PC-3 (cell line): ENCODE results near the gene DUSP5. TPM values are rescaled to one million over a fixed set of nuclear protein-coding genes. Genes with fewer than 3 reads are reported as not detected.
A peak's percentile ranks its signal among the peaks of the same experiment; 100 is the strongest.

ENCODE experiments used
- ATAC-seq: fragments of 200-7000 bp; cut with Tn5 transposase; 2 replicates; pipeline ENCODE4 v1.9.1; 2020; ENCODE audit warnings: mild to moderate bottlenecking, moderate library complexity
- BruUV-seq: library from RNA; stranded (reverse); fragments of 400-500 nt; replicated peaks from 2 replicates; lab custom pipeline; 2021; lab: Mats Ljungman, UMichigan
- CTCF ChIA-PET: fragments of 300-600 bp; sonication (Branson Sonifier 250); formaldehyde crosslinking; loops from one replicate; lab custom pipeline; 2022; ENCODE audit warnings: antibody characterized with exemption; lab: Charles Lee
- POLR2A ChIA-PET: fragments of 300-600 bp; sonication (Branson Sonifier 250); formaldehyde crosslinking; loops from one replicate; lab custom pipeline; 2022; ENCODE audit warnings: antibody characterized with exemption; ENCODE audit not compliant: unreplicated experiment; lab: Charles Lee
- DNase-seq: peaks from one replicate; pipeline ENCODE4 v3.0.0-alpha.2; 2015
- H2AFZ ChIP-seq: fragments of 300-600 bp; sonication (generic); 2 replicates; pipeline ENCODE4 v1.6.0; 2016; ENCODE audit warnings: antibody characterized with exemption, low read length
- H3F3A ChIP-seq: fragments of 300-600 bp; sonication (generic); one replicate; pipeline ENCODE4 v1.6.0; 2017; ENCODE audit warnings: antibody characterized with exemption, low read length, control low read depth, mild to moderate bottlenecking; ENCODE audit not compliant: unreplicated experiment
- H3K27ac ChIP-seq: fragments of 300-600 bp; sonication (generic); 2 replicates; pipeline ENCODE4 v1.5.1; 2016; ENCODE audit warnings: mild to moderate bottlenecking, low read length
- H3K27me3 ChIP-seq: fragments of 300-600 bp; sonication (generic); 2 replicates; pipeline ENCODE4 v1.6.1; 2016; ENCODE audit warnings: low read length, mixed read lengths
- H3K36me3 ChIP-seq: fragments of 300-600 bp; sonication (generic); 2 replicates; pipeline ENCODE4 v1.6.1; 2016; ENCODE audit warnings: low read depth, mixed run types, low read length, mixed read lengths
- H3K4me1 ChIP-seq: fragments of 300-600 bp; sonication (generic); 2 replicates; pipeline ENCODE4 v1.5.1; 2016; ENCODE audit warnings: low read length; ENCODE audit not compliant: insufficient read depth
- H3K4me2 ChIP-seq: fragments of 300-600 bp; sonication (generic); 2 replicates; pipeline ENCODE4 v1.6.0; 2016; ENCODE audit warnings: low read length
- H3K4me3 ChIP-seq: fragments of 300-600 bp; sonication (generic); 2 replicates; pipeline ENCODE4 v1.5.1; 2016; ENCODE audit warnings: mild to moderate bottlenecking, low read length, mixed read lengths
- H3K79me2 ChIP-seq: fragments of 300-600 bp; sonication (generic); 2 replicates; pipeline ENCODE4 v1.6.1; 2017; ENCODE audit warnings: low read length, mixed read lengths
- H3K9ac ChIP-seq: fragments of 300-600 bp; sonication (generic); 2 replicates; pipeline ENCODE4 v1.6.0; 2016; ENCODE audit warnings: mild to moderate bottlenecking, low read length
- H3K9me2 ChIP-seq: fragments of 300-600 bp; sonication (generic); replicated peaks from 2 replicates; pipeline ENCODE4 v1.6.1; 2016; ENCODE audit warnings: mixed run types, low read length, mixed read lengths
- H3K9me3 ChIP-seq: fragments of 300-600 bp; sonication (generic); 2 replicates; pipeline ENCODE4 v1.6.1; 2016; ENCODE audit warnings: low read length, mixed read lengths
- H4K20me1 ChIP-seq: fragments of 300-600 bp; sonication (generic); 2 replicates; pipeline ENCODE4 v1.6.1; 2016; ENCODE audit warnings: low read length, mixed read lengths
- EZH2 ChIP-seq: fragments of 300-600 bp; sonication (generic); IDR thresholded peaks from one replicate; pipeline ENCODE4 v1.6.1; 2017; ENCODE audit warnings: antibody characterized with exemption, mild to moderate bottlenecking, low read length; ENCODE audit not compliant: unreplicated experiment
- EZH2phosphoT487 ChIP-seq: fragments of 300-600 bp; sonication (generic); IDR thresholded peaks from 2 replicates; pipeline ENCODE4 v1.6.1; 2018; ENCODE audit warnings: mild to moderate bottlenecking, antibody characterized with exemption, low read length, borderline replicate concordance
- intact Hi-C: fragments of 100-400 bp; cut with micrococcal nuclease; formaldehyde crosslinking; loops from 2 replicates; pipeline ENCODE4 v1.9.0; 2023
- total RNA-seq: library from RNA; depleted of rRNA; stranded (reverse); fragments of >200 nt; gene quantifications from 2 replicates; pipeline ENCODE4 v1.2.3, GENCODE V29; 2014
- TF ChIP-seq, protein P1 (sequence below): fragments of 300-600 bp; sonication (generic); conservative IDR thresholded peaks from 2 replicates; pipeline ENCODE4 v1.5.1; 2017; ENCODE audit warnings: antibody characterized with exemption, low read depth, mild to moderate bottlenecking, low read length

The DUSP5 gene
- total RNA-seq, 1 experiment from 2014 or later = 206 TPM

DNA sequence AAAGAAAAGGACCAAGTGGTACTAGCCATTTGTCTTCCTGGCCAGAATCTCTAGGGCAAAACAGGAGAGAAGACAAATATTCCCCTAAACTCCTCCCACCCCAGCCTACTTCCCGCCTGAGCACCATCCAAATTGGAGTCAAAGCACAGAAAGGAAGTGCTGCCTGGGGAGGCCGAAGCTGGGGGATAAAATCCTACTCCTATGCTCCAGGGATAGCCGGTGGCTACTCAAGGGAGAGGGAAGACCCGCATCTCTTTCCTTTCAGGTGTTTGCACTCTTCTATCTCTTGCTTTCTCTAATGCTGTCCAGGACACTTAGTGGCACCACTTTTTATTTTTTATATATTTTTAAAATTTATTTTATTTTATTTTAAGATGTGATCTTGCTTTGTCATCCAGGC, 7.1 kb upstream of the DUSP5 start:
- Histone ChIP-seq H2AFZ (no peak overlapping the region), H3K36me3 (no peaks in the 10 kb centered on the region), H3K4me1 (peaks cover 45% of the 10 kb centered on the region), H3K9me2 (no peaks in the 10 kb centered on the region), H4K20me1 (no peaks in the 10 kb centered on the region), H3K9me3 (no peaks in the 10 kb centered on the region), H3F3A (peaks cover 3% of the 10 kb centered on the region), H3K27me3 (no peaks in the 10 kb centered on the region), H3K79me2 (peaks cover 3% of the 10 kb centered on the region), H3K4me3 (no peak overlapping the region), H3K9ac (no peak overlapping the region), H3K4me2 (no peak overlapping the region), H3K27ac (peak overlapping the region; percentile 59)
- TF ChIP-seq, protein P1, sequence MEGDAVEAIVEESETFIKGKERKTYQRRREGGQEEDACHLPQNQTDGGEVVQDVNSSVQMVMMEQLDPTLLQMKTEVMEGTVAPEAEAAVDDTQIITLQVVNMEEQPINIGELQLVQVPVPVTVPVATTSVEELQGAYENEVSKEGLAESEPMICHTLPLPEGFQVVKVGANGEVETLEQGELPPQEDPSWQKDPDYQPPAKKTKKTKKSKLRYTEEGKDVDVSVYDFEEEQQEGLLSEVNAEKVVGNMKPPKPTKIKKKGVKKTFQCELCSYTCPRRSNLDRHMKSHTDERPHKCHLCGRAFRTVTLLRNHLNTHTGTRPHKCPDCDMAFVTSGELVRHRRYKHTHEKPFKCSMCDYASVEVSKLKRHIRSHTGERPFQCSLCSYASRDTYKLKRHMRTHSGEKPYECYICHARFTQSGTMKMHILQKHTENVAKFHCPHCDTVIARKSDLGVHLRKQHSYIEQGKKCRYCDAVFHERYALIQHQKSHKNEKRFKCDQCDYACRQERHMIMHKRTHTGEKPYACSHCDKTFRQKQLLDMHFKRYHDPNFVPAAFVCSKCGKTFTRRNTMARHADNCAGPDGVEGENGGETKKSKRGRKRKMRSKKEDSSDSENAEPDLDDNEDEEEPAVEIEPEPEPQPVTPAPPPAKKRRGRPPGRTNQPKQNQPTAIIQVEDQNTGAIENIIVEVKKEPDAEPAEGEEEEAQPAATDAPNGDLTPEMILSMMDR = no peak
- TF ChIP-seq EZH2phosphoT487 = no peak
- no peak for TF ChIP-seq EZH2
- ChIA-PET CTCF (no interaction called here), POLR2A (interaction anchor here (0.6 kb wide), 1 partner anchor 13 kb away, joined by 3 read pairs; no protein-coding TSS in a partner anchor)
- intact Hi-C loops = no loop called here
- no peak for DNase-seq
- no peak for ATAC-seq
- BruUV-seq = no TSS peak

DNA sequence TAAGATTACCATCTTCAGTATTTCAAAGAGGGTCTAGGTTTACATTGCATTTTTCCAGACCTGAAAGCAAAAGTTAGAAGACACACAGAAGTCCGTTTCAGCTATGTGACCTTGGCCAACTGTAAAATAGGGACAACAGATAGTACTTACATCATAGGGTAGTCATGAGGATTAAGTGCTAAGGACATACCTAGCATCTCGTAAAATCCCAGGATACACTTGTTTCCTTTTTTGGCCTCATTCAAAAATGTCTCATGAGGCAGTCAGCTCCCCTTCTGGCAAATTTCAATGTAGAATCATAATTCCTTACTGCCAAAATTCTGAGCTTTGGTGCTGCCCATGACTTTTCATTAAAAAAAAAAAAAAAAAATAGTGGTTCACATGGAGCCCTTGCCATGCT, 6.4 kb upstream of the DUSP5 start:
- no peaks in the 10 kb centered on the region for H3K9me2 ChIP-seq
- no TSS peak for BruUV-seq
- H3K9ac ChIP-seq = no peak overlapping the region
- intact Hi-C loops = no loop called here
- peak; percentile 11 for ATAC-seq
- H2AFZ ChIP-seq = no peak overlapping the region
- no peaks in the 10 kb centered on the region for H3K36me3 ChIP-seq
- POLR2A ChIA-PET = interaction anchor here (0.6 to 1.1 kb wide), 7 partner anchors 11 to 222 kb away, joined by 3 to 7 read pairs (median 3); no protein-coding TSS in a partner anchor
- CTCF ChIA-PET = interaction anchor here (0.6 to 0.7 kb wide), 2 partner anchors 17 to 74 kb away, joined by 5 to 6 read pairs; no protein-coding TSS in a partner anchor
- no peaks in the 10 kb centered on the region for H3K27me3 ChIP-seq
- H3K9me3 ChIP-seq = no peaks in the 10 kb centered on the region
- H3K79me2 ChIP-seq = peaks cover 10% of the 10 kb centered on the region
- H3K4me2 ChIP-seq = peak overlapping the region; percentile 26
- H3K4me1 ChIP-seq = peaks cover 50% of the 10 kb centered on the region
- peak; percentile 72 for DNase-seq
- no peak overlapping the region for H3K4me3 ChIP-seq
- TF ChIP-seq, protein P1 = no peak
- TF ChIP-seq EZH2phosphoT487 = no peak
- no peak for TF ChIP-seq EZH2
- H4K20me1 ChIP-seq = no peaks in the 10 kb centered on the region
- H3K27ac ChIP-seq = peak overlapping the region; percentile 61
- H3F3A ChIP-seq = peaks cover 3% of the 10 kb centered on the region

DNA sequence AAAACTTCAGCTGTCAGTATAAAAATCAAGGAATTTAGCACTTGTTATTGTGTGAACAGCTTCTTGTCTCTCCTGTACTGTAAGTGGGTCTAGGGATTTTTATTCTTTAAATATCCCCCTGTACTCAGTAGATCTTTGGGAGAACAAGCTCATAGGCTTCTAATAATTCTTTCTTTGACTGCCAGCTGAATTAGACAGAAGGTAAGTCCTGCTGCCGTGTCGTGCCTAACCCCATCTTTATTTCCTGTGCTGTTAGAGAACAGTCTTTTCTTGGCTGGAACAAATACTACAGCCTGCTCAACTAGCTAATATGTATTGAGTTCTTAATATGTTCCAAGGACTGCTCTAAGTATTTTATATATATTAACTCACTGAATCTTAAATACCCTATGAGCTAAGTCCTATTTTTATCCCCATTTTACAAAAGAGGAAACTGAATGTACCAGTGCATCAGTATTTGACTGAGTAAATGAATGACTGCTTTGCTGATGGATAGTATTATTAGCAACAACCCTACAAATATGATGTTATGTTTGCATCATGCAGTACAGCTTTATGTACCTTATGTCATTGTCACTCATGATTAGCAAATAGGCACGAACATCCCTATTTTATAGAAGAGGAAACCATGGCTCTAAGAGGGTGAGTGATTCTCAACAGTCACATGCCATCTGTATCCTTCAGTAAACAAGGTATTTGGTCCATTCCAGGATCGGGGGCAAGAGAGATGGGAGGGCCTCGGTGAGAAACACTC, 5.5 kb upstream of the DUSP5 start:
- BruUV-seq = no TSS peak
- ATAC-seq (no peak), DNase-seq (no peak)
- Histone ChIP-seq H3K9me2 (no peaks in the 10 kb centered on the region), H3K27ac (peak overlapping the region; percentile 61), H3K79me2 (peaks cover 19% of the 10 kb centered on the region), H3F3A (peaks cover 3% of the 10 kb centered on the region), H3K36me3 (no peaks in the 10 kb centered on the region), H3K9ac (peak overlapping the region; percentile 18; the same call in 1 of the 2 replicates), H4K20me1 (no peaks in the 10 kb centered on the region), H3K4me2 (peak overlapping the region; percentile 26; the same call in 1 of the 2 replicates), H3K4me1 (peaks cover 46% of the 10 kb centered on the region), H3K27me3 (no peaks in the 10 kb centered on the region), H2AFZ (no peak overlapping the region), H3K9me3 (no peaks in the 10 kb centered on the region), H3K4me3 (no peak overlapping the region)
- TF ChIP-seq EZH2 (no peak), EZH2phosphoT487 (no peak)
- TF ChIP-seq, protein P1 = no peak
- intact Hi-C loops = no loop called here
- ChIA-PET CTCF (no interaction called here), POLR2A (interaction anchor here (0.6 to 1.1 kb wide), 2 partner anchors 35 to 75 kb away, joined by 3 to 6 read pairs; no protein-coding TSS in a partner anchor)
